Naive B cell (primary cell): Measurements from ENCODE around the gene ING5. TPM values are rescaled to one million over a fixed set of nuclear protein-coding genes. Genes with fewer than 3 reads are reported as not detected.
"Not testable (repeated sequence)": the region's sequence is repeated elsewhere in the genome, so short reads cannot be mapped to it uniquely, and the experiment has no call there.

Source experiments
- ATAC-seq, 2 donors: fragments of 150-1000 bp; cut with Tn5 transposase; 2 replicates each; pipeline ENCODE4 v1.10.0; 2021; ENCODE audit warnings: low read depth in 2 of 2, mild to moderate bottlenecking in 2 of 2, moderate library complexity in 2 of 2
- DNase-seq: peaks from one replicate; pipeline ENCODE4 v3.0.0; 2022
- H3K27ac Mint-ChIP-seq, 6 donors: one replicate each; pipeline ENCODE4 v1.8.0; 2020 to 2022; ENCODE audit warnings: mild to moderate bottlenecking in 6 of 6, mixed read lengths in 6 of 6, moderate library complexity in 5 of 6, inconsistent platforms in 2 of 6
- H3K27me3 Mint-ChIP-seq, 3 donors: one replicate each; pipeline ENCODE4 v1.8.0; 2021 to 2022; ENCODE audit warnings: mixed read lengths in 3 of 3, mild to moderate bottlenecking in 1 of 3
- H3K36me3 Mint-ChIP-seq, 2 donors: one replicate each; pipeline ENCODE4 v1.8.0; 2020 to 2022; ENCODE audit warnings: mixed read lengths in 2 of 2, inconsistent platforms in 1 of 2, mild to moderate bottlenecking in 1 of 2
- H3K4me1 Mint-ChIP-seq, 3 donors: one replicate each; pipeline ENCODE4 v1.8.0; 2020 to 2022; ENCODE audit warnings: mixed read lengths in 3 of 3, inconsistent platforms in 1 of 3, mild to moderate bottlenecking in 1 of 3, moderate library complexity in 1 of 3
- H3K4me3 Mint-ChIP-seq, 8 donors: one replicate each; pipeline ENCODE4 v1.8.0; 2020 to 2022; ENCODE audit warnings: mild to moderate bottlenecking in 8 of 8, mixed read lengths in 8 of 8, moderate library complexity in 8 of 8, inconsistent platforms in 2 of 8
- H3K9me3 Mint-ChIP-seq, 7 donors: one replicate each; pipeline ENCODE4 v1.8.0; 2020 to 2022; ENCODE audit warnings: mixed read lengths in 7 of 7, mild to moderate bottlenecking in 5 of 7, inconsistent platforms in 2 of 7, moderate library complexity in 1 of 7
- polyA plus RNA-seq, 6 donors: library from polyadenylated mRNA; unstranded; fragments of 300-500 nt; fragmentation: Illumina TruSeq; gene quantifications; one replicate each; pipeline ENCODE4 v1.2.3, GENCODE V29; 2021; ENCODE audit warnings: low read depth in 6 of 6

ING5 gene
- polyA plus RNA-seq, 6 donors from 2014 or later: 20.3 to 34.4 (median 24.4) TPM

DNA sequence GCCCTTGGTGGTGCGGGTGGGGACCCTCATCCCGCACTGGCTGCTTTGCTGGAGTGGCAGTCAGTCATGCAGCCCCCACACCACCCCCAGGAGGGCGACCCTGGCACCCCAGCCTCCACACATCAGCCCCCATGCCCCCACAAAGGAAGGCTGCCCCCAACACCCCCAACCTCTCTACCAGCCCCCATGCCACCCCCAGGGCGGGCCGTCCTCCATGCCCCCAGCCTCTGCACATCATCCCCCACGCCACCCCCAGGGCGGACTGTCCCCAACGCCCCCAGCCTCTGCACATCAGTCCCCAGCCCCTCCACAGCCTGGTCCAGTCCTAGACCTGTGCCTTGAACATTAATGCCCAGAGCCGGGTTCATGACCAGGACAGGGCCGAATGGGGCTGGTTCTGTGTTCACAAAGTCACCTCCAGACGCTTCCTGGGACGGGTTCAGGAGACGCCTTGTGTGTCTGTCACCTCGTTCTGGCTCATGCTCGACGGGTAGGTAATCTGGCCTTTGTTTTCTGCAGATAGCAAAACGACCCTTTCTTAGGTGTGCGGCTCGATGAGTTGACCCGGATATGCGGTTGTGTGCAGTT lies 50.9 kb downstream of the ING5 start:
- no peak for ATAC-seq
- H3K36me3 Mint-ChIP-seq: peaks cover 0 to 18% of the 10 kb centered on the region in 2 donors

DNA sequence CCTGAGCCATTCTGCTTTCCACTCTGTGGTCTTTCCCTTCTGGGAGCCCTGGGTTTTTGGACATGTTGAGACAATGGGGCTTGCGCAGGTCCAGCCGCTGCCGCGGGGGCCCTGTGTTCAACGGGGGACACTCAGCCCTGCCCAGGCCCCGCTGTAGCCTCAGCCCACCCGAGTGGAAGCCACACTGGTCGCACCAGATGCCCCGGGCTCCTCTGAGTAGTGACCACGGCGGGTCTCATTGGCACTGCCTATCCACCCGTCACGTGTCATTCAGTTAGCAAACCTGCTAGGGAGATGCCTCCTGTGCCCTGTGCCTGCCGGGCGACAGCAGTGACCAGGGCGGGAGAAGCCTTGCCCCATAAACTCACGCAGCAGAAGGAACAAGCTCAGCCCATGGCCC lies 51.7 kb downstream of the ING5 start:
- DNase-seq (no peak), ATAC-seq (no peak)
- Mint-ChIP-seq H3K27me3 (no peaks in the 10 kb centered on the region), H3K27ac (peak overlapping the region in 1 of 6 donors; percentile 59), H3K4me3 (peak overlapping the region in 1 of 8 donors; percentile 42), H3K36me3 (peaks cover 0 to 18% of the 10 kb centered on the region in 2 donors), H3K9me3 (no peaks in the 10 kb centered on the region), H3K4me1 (no peaks in the 10 kb centered on the region)

More for the DNA sequence above, 50.9 kb downstream of the ING5 start:
- no peak for DNase-seq
- no peaks in the 10 kb centered on the region for H3K4me1 Mint-ChIP-seq
- H3K27ac Mint-ChIP-seq: no peak overlapping the region
- H3K9me3 Mint-ChIP-seq: no peaks in the 10 kb centered on the region
- H3K27me3 Mint-ChIP-seq: no peaks in the 10 kb centered on the region
- H3K4me3 Mint-ChIP-seq: no peak overlapping the region

DNA sequence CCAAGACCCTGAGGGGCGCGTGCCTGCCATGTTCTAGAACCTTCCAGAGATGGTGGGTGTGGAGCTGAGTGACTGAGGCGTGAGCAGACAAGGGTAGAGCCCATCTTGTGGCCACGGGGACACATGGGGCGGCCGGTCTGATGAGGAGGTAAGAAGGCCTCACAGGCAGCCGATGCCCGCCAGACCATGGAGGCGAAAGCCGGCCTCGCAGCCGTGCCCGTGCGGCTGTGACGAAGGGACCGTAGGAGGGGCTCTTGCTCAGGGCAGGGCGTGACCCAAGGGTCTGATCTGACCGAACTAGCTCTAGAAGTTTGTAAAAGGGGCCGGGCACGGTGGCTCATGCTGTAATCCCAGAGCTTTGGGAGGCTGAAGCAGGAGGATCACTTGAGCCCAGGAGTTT lies 52.2 kb downstream of the ING5 start:
- ATAC-seq: no peak
- Mint-ChIP-seq H3K36me3 (peaks cover 0 to 17% of the 10 kb centered on the region in 2 donors), H3K27ac (peak overlapping the region in 1 of 6 donors; percentile 87), H3K4me3 (no peak overlapping the region), H3K9me3 (no peaks in the 10 kb centered on the region), H3K4me1 (no peaks in the 10 kb centered on the region), H3K27me3 (no peaks in the 10 kb centered on the region)
- DNase-seq: no peak

DNA sequence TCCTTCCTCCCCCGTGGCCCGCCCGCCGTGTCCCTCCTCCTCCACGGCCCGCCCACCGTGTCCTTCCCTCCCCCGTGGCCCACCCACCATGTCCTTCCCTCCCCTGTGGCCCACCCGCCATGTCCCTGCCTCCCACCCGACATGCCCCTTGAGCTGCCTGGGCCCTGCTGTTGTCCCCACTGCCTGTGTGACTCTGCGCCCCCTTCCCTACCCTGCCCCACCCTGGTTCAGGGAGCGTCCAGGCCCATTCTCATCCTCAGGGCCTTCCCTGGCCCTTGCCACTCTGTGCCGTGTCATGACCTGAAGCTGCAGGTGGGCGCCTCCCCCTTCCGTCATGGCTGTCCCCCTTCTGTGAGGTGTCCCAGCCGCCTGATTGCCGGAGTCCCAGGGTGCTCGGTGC lies 53.3 kb downstream of the ING5 start:
- ATAC-seq: no peak
- DNase-seq: no peak
- H3K27me3 Mint-ChIP-seq: no peaks in the 10 kb centered on the region
- peaks cover 0 to 7% (median 0%) of the 10 kb centered on the region in 7 donors for H3K9me3 Mint-ChIP-seq
- no peak overlapping the region for H3K4me3 Mint-ChIP-seq
- H3K27ac Mint-ChIP-seq: no peak overlapping the region
- peaks cover 5 to 8% of the 10 kb centered on the region in 2 donors for H3K36me3 Mint-ChIP-seq
- H3K4me1 Mint-ChIP-seq: peaks cover 0 to 3% (median 0%) of the 10 kb centered on the region in 3 donors

DNA sequence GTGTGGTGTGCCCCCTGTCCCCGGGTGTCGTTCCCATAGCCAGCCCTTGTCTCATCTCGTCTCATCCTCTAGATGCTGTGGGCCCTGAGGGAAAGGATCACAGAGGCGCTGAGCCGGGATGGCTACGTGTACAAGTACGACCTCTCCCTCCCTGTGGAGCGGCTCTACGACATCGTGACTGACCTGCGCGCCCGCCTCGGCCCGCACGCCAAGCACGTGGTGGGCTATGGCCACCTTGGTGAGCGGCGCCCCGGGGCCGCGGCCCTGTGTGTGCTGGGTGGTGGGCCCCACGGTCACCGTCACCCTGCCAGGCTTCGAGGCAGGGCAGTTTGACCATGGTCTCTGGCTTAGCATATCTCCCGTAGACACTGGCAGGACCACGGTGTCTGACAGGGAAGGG lies 53.9 kb downstream of the ING5 start:
- Mint-ChIP-seq H3K4me3 (no peak overlapping the region), H3K36me3 (peaks cover 6 to 12% of the 10 kb centered on the region in 2 donors), H3K4me1 (peaks cover 0 to 3% (median 2%) of the 10 kb centered on the region in 3 donors), H3K9me3 (peaks cover 0 to 9% (median 2%) of the 10 kb centered on the region in 7 donors), H3K27me3 (no peaks in the 10 kb centered on the region), H3K27ac (no peak overlapping the region)
- ATAC-seq (no peak), DNase-seq (no peak)

DNA sequence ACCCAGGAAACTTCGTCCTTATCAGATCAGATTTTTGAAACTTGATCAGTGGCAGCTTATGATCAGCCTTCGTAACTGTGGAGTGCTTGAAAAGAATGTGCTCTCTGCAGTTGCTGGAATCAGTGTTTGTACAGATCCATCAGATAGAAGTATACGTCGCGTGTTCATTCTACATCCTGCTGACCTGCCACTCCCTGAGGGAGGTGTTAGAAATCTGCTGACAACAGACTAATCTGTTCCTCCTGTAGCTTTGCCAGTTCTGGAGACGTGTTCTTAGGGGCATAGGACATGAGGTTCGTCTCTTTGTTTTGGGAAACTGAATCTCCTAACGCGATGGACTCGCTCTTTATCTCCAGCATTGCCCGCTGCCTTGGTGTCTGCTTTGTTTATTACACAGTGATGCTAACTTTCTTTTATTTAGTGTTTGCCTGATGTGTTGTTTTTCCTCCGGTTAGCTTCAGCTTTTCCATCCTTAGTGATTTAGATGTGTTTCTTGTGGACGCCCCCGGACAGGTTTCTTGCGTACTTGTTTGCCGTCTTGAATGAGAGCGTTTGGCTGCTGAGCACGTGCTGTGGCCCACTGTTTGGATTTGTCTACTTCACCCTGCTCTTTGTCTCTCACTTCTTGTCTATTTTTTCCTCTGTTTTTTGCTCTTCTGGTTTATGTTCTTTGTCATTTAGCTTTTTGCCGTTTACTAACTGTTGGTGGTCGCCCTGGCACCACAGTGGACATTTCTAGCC lies 57.4 kb downstream of the ING5 start:
- Mint-ChIP-seq H3K9me3 (peaks cover 0 to 13% (median 4%) of the 10 kb centered on the region in 7 donors), H3K4me1 (peaks cover 0 to 11% (median 3%) of the 10 kb centered on the region in 3 donors), H3K36me3 (peaks cover 8 to 15% of the 10 kb centered on the region in 2 donors), H3K4me3 (peak overlapping the region in 3 of 8 donors; percentile 10 to 49 (median 45)), H3K27ac (peak overlapping the region in 5 of 6 donors; percentile 5 to 80 (median 48)), H3K27me3 (no peaks in the 10 kb centered on the region)
- no peak for DNase-seq
- no peak for ATAC-seq

DNA sequence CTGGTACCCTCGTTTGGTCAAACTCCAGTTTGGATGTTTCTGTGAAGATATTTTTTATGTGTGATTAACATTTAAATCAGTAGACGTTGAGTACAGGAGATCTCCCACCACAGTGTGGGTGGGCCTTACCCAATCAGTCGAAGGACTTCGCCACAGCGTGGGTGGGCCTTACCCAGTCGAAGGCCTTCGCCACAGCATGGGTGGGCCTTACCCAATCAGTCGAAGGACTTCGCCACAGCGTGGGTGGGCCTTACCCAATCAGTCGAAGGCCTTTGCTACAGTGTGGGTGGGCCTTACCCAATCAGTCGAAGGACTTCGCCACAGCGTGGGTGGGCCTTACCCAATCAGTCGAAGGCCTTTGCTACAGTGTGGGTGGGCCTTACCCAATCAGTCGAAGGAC lies 58.1 kb downstream of the ING5 start:
- Mint-ChIP-seq H3K4me3 (peak overlapping the region in 2 of 8 donors; percentile 45 to 49), H3K4me1 (peaks cover 0 to 11% (median 3%) of the 10 kb centered on the region in 3 donors), H3K27ac (peak overlapping the region in 4 of 6 donors; percentile 5 to 80 (median 17)), H3K36me3 (peaks cover 8 to 14% of the 10 kb centered on the region in 2 donors), H3K9me3 (peaks cover 0 to 13% (median 4%) of the 10 kb centered on the region in 7 donors)
- not testable (repeated sequence) for DNase-seq, H3K27me3 Mint-ChIP-seq, ATAC-seq

DNA sequence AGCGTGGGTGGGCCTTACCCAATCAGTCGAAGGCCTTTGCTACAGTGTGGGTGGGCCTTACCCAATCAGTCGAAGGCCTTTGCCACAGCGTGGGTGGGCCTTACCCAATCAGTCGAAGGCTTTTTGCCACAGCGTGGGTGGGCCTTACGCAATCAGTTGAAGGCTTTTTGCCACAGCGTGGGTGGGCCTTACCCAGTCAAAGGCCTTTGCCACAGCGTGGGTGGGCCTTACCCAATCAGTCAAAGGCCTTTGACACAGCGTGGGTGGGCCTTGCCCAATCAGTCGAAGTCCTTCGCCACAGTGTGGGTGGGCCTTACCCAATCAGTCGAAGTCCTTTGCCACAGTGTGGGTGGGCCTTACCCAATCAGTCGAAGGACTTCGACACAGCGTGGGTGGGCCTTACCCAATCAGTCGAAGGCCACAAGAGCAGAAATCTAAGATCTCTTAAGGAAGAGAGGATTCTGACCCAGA lies 58.5 kb downstream of the ING5 start:
- Mint-ChIP-seq H3K9me3 (peaks cover 0 to 13% (median 4%) of the 10 kb centered on the region in 7 donors), H3K4me3 (no peak overlapping the region), H3K27me3 (no peaks in the 10 kb centered on the region), H3K27ac (peak overlapping the region in 3 of 6 donors; percentile 74 to 83 (median 78)), H3K36me3 (peaks cover 8 to 14% of the 10 kb centered on the region in 2 donors), H3K4me1 (peaks cover 0 to 11% (median 3%) of the 10 kb centered on the region in 3 donors)
- ATAC-seq: no peak
- no peak for DNase-seq

DNA sequence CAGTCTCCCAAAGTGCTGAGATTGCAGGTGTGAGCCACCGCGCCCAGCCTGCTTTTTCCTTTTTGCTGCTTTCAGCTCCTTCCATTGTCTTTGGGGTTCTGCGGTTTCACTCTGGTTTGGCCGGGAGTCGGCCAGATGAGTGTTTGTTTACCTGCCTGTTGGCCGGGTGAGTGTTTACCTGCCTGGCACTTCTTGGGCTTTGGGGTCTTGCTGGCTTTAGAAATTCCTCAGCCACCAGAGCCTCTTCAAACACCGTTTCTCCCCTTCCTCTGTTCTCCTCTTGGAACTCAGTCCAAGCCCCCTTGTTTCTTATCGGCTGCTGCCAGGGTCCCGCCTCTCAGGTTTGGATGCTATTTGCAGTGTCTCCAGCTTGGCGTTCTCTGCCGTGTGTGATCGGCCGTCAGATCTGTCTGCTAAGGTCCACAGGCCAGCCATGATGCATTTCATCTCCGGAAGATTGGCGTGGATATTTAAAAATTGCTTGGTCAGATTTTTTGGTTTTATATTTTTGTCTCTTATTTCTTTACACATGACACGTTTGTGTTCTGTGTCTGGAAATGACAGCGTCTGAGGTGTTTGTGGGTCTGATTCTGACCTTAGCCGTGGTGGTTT lies 60.6 kb downstream of the ING5 start:
- Mint-ChIP-seq H3K27ac (peak overlapping the region in 3 of 6 donors; percentile 50 to 91 (median 66)), H3K4me3 (no peak overlapping the region), H3K27me3 (no peaks in the 10 kb centered on the region), H3K4me1 (peaks cover 0 to 11% (median 3%) of the 10 kb centered on the region in 3 donors), H3K9me3 (peaks cover 0 to 13% (median 4%) of the 10 kb centered on the region in 7 donors), H3K36me3 (peaks cover 8 to 14% of the 10 kb centered on the region in 2 donors)
- no peak for DNase-seq
- ATAC-seq: no peak

DNA sequence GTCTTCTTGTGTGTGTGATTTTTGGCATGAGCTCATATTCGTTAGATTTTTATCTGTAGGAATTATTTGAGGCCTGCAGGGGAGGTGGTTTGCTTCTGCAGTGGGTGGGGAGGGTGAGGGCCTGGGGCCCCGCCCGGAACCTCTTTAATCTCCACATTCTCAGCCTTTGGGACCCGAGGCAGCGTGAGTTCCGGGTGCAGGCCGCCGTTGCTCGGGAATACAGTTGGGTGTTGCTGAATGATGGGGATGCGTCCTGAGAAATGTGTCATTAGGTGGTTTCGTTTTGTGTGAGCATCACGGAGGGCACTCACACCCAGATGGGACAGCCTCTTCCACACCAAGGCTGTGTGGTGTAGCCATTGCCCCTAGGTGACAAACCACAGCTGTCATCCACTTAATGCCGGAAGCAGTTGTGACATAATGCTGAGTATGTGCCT lies 61.1 kb downstream of the ING5 start:
- H3K27ac Mint-ChIP-seq: peak overlapping the region in 2 of 6 donors; percentile 50 to 66
- peaks cover 0 to 11% (median 3%) of the 10 kb centered on the region in 3 donors for H3K4me1 Mint-ChIP-seq

DNA sequence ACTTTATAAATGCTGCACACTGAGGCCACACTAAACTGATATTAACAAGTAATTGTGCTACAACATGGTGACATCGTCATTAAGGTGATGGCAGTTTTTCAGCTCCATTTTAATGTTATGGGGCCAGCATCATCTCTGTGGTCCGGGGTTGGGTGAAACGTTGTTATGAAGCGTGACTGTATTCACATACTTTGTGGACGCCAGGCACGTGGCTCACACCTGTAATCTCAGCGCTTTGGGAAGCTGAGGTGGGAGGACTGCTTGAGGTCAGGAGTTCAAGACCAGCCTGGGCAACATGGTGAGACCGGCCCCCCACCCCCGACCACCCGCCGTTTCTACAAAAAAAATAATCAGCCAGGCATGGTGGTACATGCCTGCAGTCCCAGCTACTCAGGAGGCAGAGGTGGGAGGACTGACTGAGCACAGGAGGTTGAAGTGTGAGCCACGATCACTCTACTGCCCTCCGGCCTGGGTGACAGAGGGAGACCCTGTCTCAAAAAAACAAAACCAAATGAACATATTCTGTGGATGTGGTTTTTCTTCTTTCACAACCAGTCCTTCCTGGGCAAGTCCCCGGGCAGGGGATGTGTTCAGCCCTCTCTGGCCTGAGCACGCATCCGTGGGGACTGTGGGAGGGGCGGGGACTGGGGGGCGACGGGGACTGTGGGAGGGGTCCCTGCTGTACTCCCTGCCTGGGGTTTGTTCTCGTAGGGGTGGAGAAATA lies 61.9 kb downstream of the ING5 start:
- ATAC-seq (no peak), DNase-seq (no peak)
- peaks cover 0 to 13% (median 4%) of the 10 kb centered on the region in 7 donors for H3K9me3 Mint-ChIP-seq
- H3K36me3 Mint-ChIP-seq: peaks cover 8 to 14% of the 10 kb centered on the region in 2 donors
- no peak overlapping the region for H3K4me3 Mint-ChIP-seq
- H3K27me3 Mint-ChIP-seq: no peaks in the 10 kb centered on the region
- no peak overlapping the region for H3K27ac Mint-ChIP-seq
- peaks cover 0 to 11% (median 3%) of the 10 kb centered on the region in 3 donors for H3K4me1 Mint-ChIP-seq

More for the DNA sequence above, 61.1 kb downstream of the ING5 start:
- Mint-ChIP-seq H3K4me3 (no peak overlapping the region), H3K36me3 (peaks cover 8 to 14% of the 10 kb centered on the region in 2 donors), H3K9me3 (peaks cover 0 to 13% (median 4%) of the 10 kb centered on the region in 7 donors), H3K27me3 (no peaks in the 10 kb centered on the region)
- ATAC-seq: peak in 1 of 2 donors; percentile 14
- no peak for DNase-seq

DNA sequence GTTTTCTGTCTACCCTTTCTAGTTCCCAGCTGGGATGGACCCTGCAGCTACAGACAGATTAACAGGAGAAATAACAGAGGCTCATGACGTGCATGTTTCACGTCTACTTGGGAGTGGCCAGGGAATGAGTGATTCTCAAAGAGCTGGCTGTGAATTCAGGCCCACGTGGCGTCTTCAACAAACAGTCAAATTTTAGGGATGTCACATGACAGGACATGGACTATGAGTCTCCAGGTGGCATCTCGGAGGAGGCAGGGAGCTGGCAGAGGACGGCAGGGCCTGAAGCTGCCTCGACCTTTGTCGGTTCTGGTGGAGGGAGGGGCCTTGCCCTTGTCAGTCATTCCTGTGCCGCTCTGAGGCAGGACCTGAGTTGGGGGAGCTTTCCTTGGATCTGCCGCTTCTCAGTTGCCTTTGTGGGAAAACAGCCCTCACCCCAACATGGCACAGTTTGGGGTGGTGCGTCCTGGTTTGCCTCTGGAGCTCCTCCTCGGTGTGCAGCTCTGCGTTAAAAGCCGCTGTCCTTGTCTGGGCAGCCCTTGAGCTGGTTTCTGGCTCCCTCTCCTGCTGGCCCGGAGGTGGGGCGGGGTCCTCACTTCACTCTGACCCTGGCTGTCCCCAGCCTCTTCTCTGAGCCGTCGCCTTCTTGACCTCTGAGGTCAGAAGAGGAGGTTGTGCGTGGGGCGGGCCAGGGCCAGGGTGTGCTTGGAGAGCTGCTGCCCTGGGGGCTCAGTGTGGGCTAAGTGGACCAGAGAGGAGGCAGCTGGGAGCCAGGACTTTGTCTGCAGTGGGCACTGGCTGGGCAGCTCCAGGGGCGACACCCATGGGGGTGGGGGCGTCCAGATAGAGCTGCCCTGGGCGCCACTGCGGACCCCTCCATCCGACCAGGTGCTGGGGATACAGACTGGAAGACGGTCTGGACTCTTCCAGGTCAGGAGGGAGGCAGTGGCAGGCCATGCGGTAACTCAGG lies 62.7 kb downstream of the ING5 start:
- peaks cover 0 to 11% (median 2%) of the 10 kb centered on the region in 3 donors for H3K4me1 Mint-ChIP-seq
- DNase-seq: no peak
- no peak overlapping the region for H3K4me3 Mint-ChIP-seq
- peak overlapping the region in 1 of 6 donors; percentile 76 for H3K27ac Mint-ChIP-seq
- no peak for ATAC-seq
- peaks cover 7 to 14% of the 10 kb centered on the region in 2 donors for H3K36me3 Mint-ChIP-seq
- no peaks in the 10 kb centered on the region for H3K27me3 Mint-ChIP-seq
- peaks cover 0 to 8% (median 3%) of the 10 kb centered on the region in 7 donors for H3K9me3 Mint-ChIP-seq
